H9 (cell line): ENCODE data around the gene NPTX2. TPM values are rescaled to one million over a fixed set of nuclear protein-coding genes. Genes with fewer than 3 reads are reported as not detected.

Experiments
- DNase-seq: peaks from one replicate; pipeline ENCODE4 v3.0.0-alpha.2; 2017
- H2AFZ ChIP-seq: one replicate; pipeline ENCODE4 v1.6.1; 2013; ENCODE audit warnings: mild to moderate bottlenecking, low read length, control low read depth, moderate library complexity
- H2AK5ac ChIP-seq: 2 replicates; pipeline ENCODE4 v1.6.1; 2013; ENCODE audit warnings: low read length, control low read depth, mixed read lengths; ENCODE audit not compliant: insufficient read length
- H2BK120ac ChIP-seq: one replicate; pipeline ENCODE4 v1.6.1; 2013; ENCODE audit warnings: low read depth, mild to moderate bottlenecking, low read length, control low read depth, inconsistent platforms; ENCODE audit not compliant: poor library complexity, severe bottlenecking
- H2BK12ac ChIP-seq: 2 replicates; pipeline ENCODE4 v1.6.1; 2013; ENCODE audit warnings: low read length, control low read depth, mixed read lengths, low read depth; ENCODE audit not compliant: insufficient read length
- H2BK15ac ChIP-seq: 2 replicates; pipeline ENCODE4 v1.6.1; 2013; ENCODE audit warnings: low read depth, low read length, control low read depth
- H2BK20ac ChIP-seq: one replicate; pipeline ENCODE4 v1.6.1; 2013; ENCODE audit warnings: low read depth, mild to moderate bottlenecking, low read length, control low read depth, inconsistent platforms; ENCODE audit not compliant: poor library complexity, severe bottlenecking
- H2BK5ac ChIP-seq: 2 replicates; pipeline ENCODE4 v1.6.1; 2013; ENCODE audit warnings: low read length, control low read depth, mixed read lengths; ENCODE audit not compliant: insufficient read length
- H3K14ac ChIP-seq: 2 replicates; pipeline ENCODE4 v1.6.1; 2013; ENCODE audit warnings: low read length, control low read depth; ENCODE audit not compliant: insufficient read depth
- H3K18ac ChIP-seq: 2 replicates; pipeline ENCODE4 v1.6.1; 2013; ENCODE audit warnings: low read depth, mild to moderate bottlenecking, mixed read lengths, low read length, control low read depth; ENCODE audit not compliant: insufficient read length
- H3K23ac ChIP-seq: 2 replicates; pipeline ENCODE4 v1.6.1; 2013; ENCODE audit warnings: low read length, control low read depth, mixed read lengths, low read depth; ENCODE audit not compliant: insufficient read length
- H3K23me2 ChIP-seq: 2 replicates; pipeline ENCODE4 v1.6.1; 2013; ENCODE audit warnings: low read depth, mild to moderate bottlenecking, mixed read lengths, low read length, control low read depth; ENCODE audit not compliant: insufficient read length, poor library complexity, severe bottlenecking
- H3K27ac ChIP-seq: 2 replicates; pipeline ENCODE4 v1.5.1; 2013; ENCODE audit warnings: low read length, control low read depth, mixed read lengths, low read depth; ENCODE audit not compliant: insufficient read length
- H3K27me3 ChIP-seq: 2 replicates; pipeline ENCODE4 v1.6.1; 2013; ENCODE audit warnings: low read length, control low read depth, inconsistent platforms; ENCODE audit not compliant: insufficient read depth
- H3K4ac ChIP-seq: 2 replicates; pipeline ENCODE4 v1.6.1; 2013; ENCODE audit warnings: low read depth, mild to moderate bottlenecking, control low read depth, inconsistent platforms, low read length, moderate library complexity
- H3K4me1 ChIP-seq: 2 replicates; pipeline ENCODE4 v1.6.1; 2013; ENCODE audit warnings: low read length, control low read depth, inconsistent platforms; ENCODE audit not compliant: insufficient read depth
- H3K4me2 ChIP-seq: 2 replicates; pipeline ENCODE4 v1.6.1; 2013; ENCODE audit warnings: low read length, control low read depth, mixed read lengths; ENCODE audit not compliant: insufficient read length, insufficient read depth
- H3K56ac ChIP-seq: 2 replicates; pipeline ENCODE4 v1.6.1; 2013; ENCODE audit warnings: low read depth, mild to moderate bottlenecking, mixed read lengths, low read length, control low read depth; ENCODE audit not compliant: insufficient read length
- H3K79me1 ChIP-seq: 2 replicates; pipeline ENCODE4 v1.6.1; 2013; ENCODE audit warnings: low read depth, mild to moderate bottlenecking, moderate library complexity, low read length, control low read depth, inconsistent platforms; ENCODE audit not compliant: insufficient read depth, poor library complexity, severe bottlenecking
- H3K79me2 ChIP-seq: 2 replicates; pipeline ENCODE4 v1.6.1; 2013; ENCODE audit warnings: low read length, control low read depth, inconsistent platforms; ENCODE audit not compliant: insufficient read depth
- H3K9ac ChIP-seq: 2 replicates; pipeline ENCODE4 v1.6.1; 2013; ENCODE audit warnings: low read length, control low read depth, mixed read lengths; ENCODE audit not compliant: insufficient read length; ENCODE audit errors: extremely low read depth
- H3K9me3 ChIP-seq: one replicate; pipeline ENCODE4 v1.6.1; 2013; ENCODE audit warnings: low read depth, low read length, inconsistent platforms; ENCODE audit not compliant: control insufficient read depth
- H3T11ph ChIP-seq: one replicate; pipeline ENCODE4 v1.6.1; 2013; ENCODE audit warnings: mild to moderate bottlenecking, low read length, control low read depth, inconsistent platforms
- H4K20me1 ChIP-seq: one replicate; pipeline ENCODE4 v1.6.1; 2013; ENCODE audit not compliant: control insufficient read depth, insufficient read length, insufficient read depth
- H4K5ac ChIP-seq: 2 replicates; pipeline ENCODE4 v1.6.1; 2013; ENCODE audit warnings: low read depth, mild to moderate bottlenecking, mixed read lengths, low read length, control low read depth; ENCODE audit not compliant: insufficient read length
- H4K8ac ChIP-seq: replicated peaks from 2 replicates; pipeline ENCODE4 v1.6.1; 2013; ENCODE audit warnings: low read length, control low read depth, mixed read lengths, low read depth; ENCODE audit not compliant: insufficient read length
- H4K91ac ChIP-seq: 2 replicates; pipeline ENCODE4 v1.6.1; 2013; ENCODE audit warnings: low read depth, mild to moderate bottlenecking, moderate library complexity, mixed read lengths, low read length, control low read depth; ENCODE audit not compliant: insufficient read length
- H3K27ac Mint-ChIP-seq, 3 experiments: 2 replicates in 2 of 3; 3 replicates in 1 of 3; pipeline ENCODE4 v1.8.0; 2020 to 2021; ENCODE audit warnings: mixed read lengths in 3 of 3, mild to moderate bottlenecking in 1 of 3, moderate library complexity in 1 of 3
- H3K27me3 Mint-ChIP-seq: 2 replicates; pipeline ENCODE4 v1.8.0; 2021; ENCODE audit warnings: low read depth, mild to moderate bottlenecking, moderate library complexity, mixed read lengths
- H3K36me3 Mint-ChIP-seq, 3 experiments: 2 replicates in 2 of 3; 3 replicates in 1 of 3; pipeline ENCODE4 v1.8.0; 2020 to 2021; ENCODE audit warnings: low read depth in 3 of 3, mixed read lengths in 3 of 3; ENCODE audit not compliant: insufficient read depth in 1 of 3
- H3K4me1 Mint-ChIP-seq, 2 experiments: 2 replicates each; pipeline ENCODE4 v1.8.0; 2020; ENCODE audit warnings: mixed read lengths in 2 of 2
- H3K4me3 Mint-ChIP-seq, 2 experiments: 2 replicates in 1 of 2; 3 replicates in 1 of 2; pipeline ENCODE4 v1.8.0; 2020 to 2021; ENCODE audit warnings: mild to moderate bottlenecking in 2 of 2, mixed read lengths in 2 of 2, moderate library complexity in 1 of 2
- H3K9me3 Mint-ChIP-seq, 2 experiments: 2 replicates in 1 of 2; 3 replicates in 1 of 2; pipeline ENCODE4 v1.8.0; 2020; ENCODE audit warnings: mild to moderate bottlenecking in 2 of 2, mixed read lengths in 2 of 2, moderate library complexity in 1 of 2
- WGBS: extraction: QIAGEN DNeasy Blood & Tissue Kit; methylation state at CpG from one replicate; pipeline ENCODE4 v1.1.7; 2013; ENCODE audit warnings: missing lambda C conversion rate, low lambda C conversion rate, mixed read lengths; ENCODE audit not compliant: insufficient read length; ENCODE audit errors: extremely low coverage; 5-methylcytosine and 5-hydroxymethylcytosine counted together
- total RNA-seq: library from RNA; stranded (reverse); gene quantifications from 2 replicates; pipeline ENCODE4 v1.2.1, GENCODE V29; 2021
- TF ChIP-seq, protein P1 (sequence below): fragments of 200-600 bp; sonication (generic); conservative IDR thresholded peaks from 3 replicates; pipeline ENCODE4 v1.8.0; 2021; ENCODE audit warnings: antibody characterized with exemption, mild to moderate bottlenecking

Gene NPTX2
- total RNA-seq, 1 experiment from 2014 or later, result 8.4 TPM

GRCh38 chr7:98654524-98655272, 37.6 kb downstream of the NPTX2 start:
- no peaks in the 10 kb centered on the region for H3K4me1 Mint-ChIP-seq
- WGBS, result no CpG with 5 or more reads among the region's 3 CpGs
- no peaks in the 10 kb centered on the region for H3K4me1 ChIP-seq

More at GRCh38 chr7:98654524-98655272, 37.6 kb downstream of the NPTX2 start:
- Mint-ChIP-seq H3K4me3 (no peak overlapping the region), H3K27ac (no peak overlapping the region), H3K9me3 (0 out of 5 replicates have a peak, but pooled peaks cover 0 to under 1% of the 10 kb centered on the region in 2 experiments), H3K27me3 (peaks cover 29% of the 10 kb centered on the region), H3K36me3 (no peaks in the 10 kb centered on the region)
- Histone ChIP-seq H3K14ac (no peak overlapping the region), H2BK20ac (no peak overlapping the region), H2BK5ac (no peak overlapping the region), H3K18ac (no peak overlapping the region), H3K9me3 (no peaks in the 10 kb centered on the region), H3K79me2 (no peaks in the 10 kb centered on the region), H3K9ac (no peak overlapping the region), H3T11ph (no peak overlapping the region), H3K4ac (no peak overlapping the region), H3K27ac (no peak overlapping the region), H3K79me1 (no peaks in the 10 kb centered on the region), H3K23ac (no peak overlapping the region), H4K20me1 (no peaks in the 10 kb centered on the region), H3K23me2 (no peaks in the 10 kb centered on the region), H2AFZ (no peak overlapping the region), H4K8ac (no peak overlapping the region), H4K5ac (no peak overlapping the region), H2BK120ac (no peak overlapping the region), H3K56ac (no peak overlapping the region), H3K27me3 (no peaks in the 10 kb centered on the region), H3K4me2 (no peak overlapping the region), H2AK5ac (no peak overlapping the region), H2BK12ac (no peak overlapping the region), H4K91ac (no peak overlapping the region), H2BK15ac (no peak overlapping the region)
- DNase-seq, result no peak
- TF ChIP-seq, protein P1, sequence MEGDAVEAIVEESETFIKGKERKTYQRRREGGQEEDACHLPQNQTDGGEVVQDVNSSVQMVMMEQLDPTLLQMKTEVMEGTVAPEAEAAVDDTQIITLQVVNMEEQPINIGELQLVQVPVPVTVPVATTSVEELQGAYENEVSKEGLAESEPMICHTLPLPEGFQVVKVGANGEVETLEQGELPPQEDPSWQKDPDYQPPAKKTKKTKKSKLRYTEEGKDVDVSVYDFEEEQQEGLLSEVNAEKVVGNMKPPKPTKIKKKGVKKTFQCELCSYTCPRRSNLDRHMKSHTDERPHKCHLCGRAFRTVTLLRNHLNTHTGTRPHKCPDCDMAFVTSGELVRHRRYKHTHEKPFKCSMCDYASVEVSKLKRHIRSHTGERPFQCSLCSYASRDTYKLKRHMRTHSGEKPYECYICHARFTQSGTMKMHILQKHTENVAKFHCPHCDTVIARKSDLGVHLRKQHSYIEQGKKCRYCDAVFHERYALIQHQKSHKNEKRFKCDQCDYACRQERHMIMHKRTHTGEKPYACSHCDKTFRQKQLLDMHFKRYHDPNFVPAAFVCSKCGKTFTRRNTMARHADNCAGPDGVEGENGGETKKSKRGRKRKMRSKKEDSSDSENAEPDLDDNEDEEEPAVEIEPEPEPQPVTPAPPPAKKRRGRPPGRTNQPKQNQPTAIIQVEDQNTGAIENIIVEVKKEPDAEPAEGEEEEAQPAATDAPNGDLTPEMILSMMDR, result no peak
